ENCODE results near the gene LCN10. TPM values are rescaled to one million over a fixed set of nuclear protein-coding genes. Genes with fewer than 3 reads are reported as not detected.
A peak's percentile ranks its signal among the peaks of the same experiment; 100 is the strongest.

LCN10 gene
- total and polyA plus RNA-seq, 9 of the 15 experiments (the other 6 are each of a cell fraction or from before 2014, with no cell fraction given) = 0.10 to 0.21 (median 0.14) TPM; not detected in 6

DNA sequence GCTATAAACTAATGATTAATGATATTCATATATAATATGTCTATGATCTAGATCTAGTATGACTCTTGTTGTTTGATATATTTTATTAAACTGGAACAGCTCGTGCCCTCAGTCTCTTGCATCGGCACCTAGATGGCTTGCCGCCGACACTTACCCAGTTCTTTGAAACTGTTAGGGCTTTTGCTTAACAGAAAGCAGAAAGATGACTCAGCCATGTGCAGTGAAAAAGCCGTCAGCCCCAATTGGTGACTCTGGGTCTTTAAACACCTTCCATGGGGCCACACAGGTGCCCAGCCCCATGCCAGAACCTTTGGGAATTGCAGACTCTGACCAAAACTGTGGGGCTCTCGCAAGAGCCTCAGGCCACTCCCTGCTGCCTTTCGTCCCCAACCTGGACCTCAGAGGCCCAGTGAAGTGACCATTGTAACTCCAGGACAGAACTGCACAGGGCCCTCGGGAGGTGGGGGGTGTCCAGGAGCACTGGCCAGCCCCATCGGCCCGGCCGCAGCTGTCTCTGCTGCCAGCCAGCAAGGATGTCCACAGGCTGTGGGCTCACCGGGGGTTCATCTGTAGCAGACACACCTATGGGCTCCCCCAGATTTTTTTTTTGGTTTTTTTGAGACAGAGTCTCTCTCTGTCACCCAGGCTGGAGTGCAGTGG, 7.8 kb downstream of the LCN10 start:
- Histone ChIP-seq H2AFZ (ENCODE audit: low read depth, low read length) (peak overlapping the region; percentile 17; the same call in 1 of the 2 replicates), H3K4me3 (no peak overlapping the region), H3K79me2 (ENCODE audit: control insufficient read depth, insufficient read depth, low read length) (peaks cover 13% of the 10 kb centered on the region), H4K20me1 (replicated peaks; ENCODE audit: control insufficient read depth, insufficient read depth, low read length) (no peaks in the 10 kb centered on the region), H3K27ac (ENCODE audit: extremely low read depth, low read depth, low read length) (no peak overlapping the region), H3K9me3 (replicated peaks; ENCODE audit: control insufficient read depth, insufficient read depth, low read depth, low read length) (no peaks in the 10 kb centered on the region), H3K36me3 (ENCODE audit: control insufficient read depth, insufficient read depth, low read length) (peaks cover 12% of the 10 kb centered on the region; the same call in 2 of the 3 replicates), H3K9me1 (ENCODE audit: control insufficient read depth, insufficient read depth, low read length) (peaks cover 4% of the 10 kb centered on the region), H3K27me3 (ENCODE audit: control insufficient read depth in 2 of 2, insufficient read depth in 2 of 2, low read length in 2 of 2) (peaks cover 0 to 5% of the 10 kb centered on the region in 2 experiments; a peak in 2 of 5 replicates), H3K4me1 (replicated peaks in 1 of 2; ENCODE audit: control insufficient read depth in 2 of 2, insufficient read depth in 2 of 2, low read length in 2 of 2) (peaks cover 6 to 53% of the 10 kb centered on the region in 2 experiments; a peak in 3 of 5 replicates), H3K4me2 (ENCODE audit: insufficient read depth, low read length) (no peak overlapping the region), H3K9ac (ENCODE audit: insufficient read depth in 1 of 2, low read depth in 2 of 2, low read length in 2 of 2) (peak overlapping the region in 1 of 2 experiments; percentile 52; a peak in 1 of 4 replicates)
- POLR2A ChIA-PET = interaction anchor here (0.6 to 1.0 kb wide), 2 partner anchors 12 to 61 kb away, joined by 3 read pairs; partner anchors contain the start of gene CCDC183
- BruUV-seq (replicated peaks) = no TSS peak
- CTCF ChIA-PET (ENCODE audit: low intra/inter-chr PET ratio) = no interaction called here
- ATAC-seq (peak; percentile 19; the same call in 2 of the 3 replicates), DNase-seq (ENCODE audit: extremely low read depth in 1 of 4, low spot score in 3 of 4) (peak in 1 of 4 experiments; percentile 20), FAIRE-seq (peak; percentile 49)
- intact Hi-C loops (cut with micrococcal nuclease) (no loop called here), in situ Hi-C loops (cut with MboI) (no loop called here)
- whole genome bisulfite sequencing (ENCODE audit: insufficient coverage, low coverage, missing lambda C conversion rate) = 43% methylated on average over 11 of the region's 12 CpGs
- TF ChIP-seq, protein P1, sequence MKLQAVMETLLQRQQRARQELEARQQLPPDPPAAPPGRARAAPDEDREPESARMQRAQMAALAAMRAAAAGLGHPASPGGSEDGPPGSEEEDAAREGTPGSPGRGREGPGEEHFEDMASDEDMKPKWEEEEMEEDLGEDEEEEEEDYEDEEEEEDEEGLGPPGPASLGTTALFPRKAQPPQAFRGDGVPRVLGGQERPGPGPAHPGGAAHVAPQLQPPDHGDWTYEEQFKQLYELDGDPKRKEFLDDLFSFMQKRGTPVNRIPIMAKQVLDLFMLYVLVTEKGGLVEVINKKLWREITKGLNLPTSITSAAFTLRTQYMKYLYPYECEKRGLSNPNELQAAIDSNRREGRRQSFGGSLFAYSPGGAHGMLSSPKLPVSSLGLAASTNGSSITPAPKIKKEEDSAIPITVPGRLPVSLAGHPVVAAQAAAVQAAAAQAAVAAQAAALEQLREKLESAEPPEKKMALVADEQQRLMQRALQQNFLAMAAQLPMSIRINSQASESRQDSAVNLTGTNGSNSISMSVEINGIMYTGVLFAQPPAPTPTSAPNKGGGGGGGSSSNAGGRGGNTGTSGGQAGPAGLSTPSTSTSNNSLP (IDR thresholded peaks at IDR 0.05; ENCODE audit: borderline replicate concordance, low read depth, low read length) = no peak
- TF ChIP-seq GATA2 (CRISPR knock-in tag; IDR thresholded peaks at IDR 0.05) = no peak
- TF ChIP-seq, protein P2, sequence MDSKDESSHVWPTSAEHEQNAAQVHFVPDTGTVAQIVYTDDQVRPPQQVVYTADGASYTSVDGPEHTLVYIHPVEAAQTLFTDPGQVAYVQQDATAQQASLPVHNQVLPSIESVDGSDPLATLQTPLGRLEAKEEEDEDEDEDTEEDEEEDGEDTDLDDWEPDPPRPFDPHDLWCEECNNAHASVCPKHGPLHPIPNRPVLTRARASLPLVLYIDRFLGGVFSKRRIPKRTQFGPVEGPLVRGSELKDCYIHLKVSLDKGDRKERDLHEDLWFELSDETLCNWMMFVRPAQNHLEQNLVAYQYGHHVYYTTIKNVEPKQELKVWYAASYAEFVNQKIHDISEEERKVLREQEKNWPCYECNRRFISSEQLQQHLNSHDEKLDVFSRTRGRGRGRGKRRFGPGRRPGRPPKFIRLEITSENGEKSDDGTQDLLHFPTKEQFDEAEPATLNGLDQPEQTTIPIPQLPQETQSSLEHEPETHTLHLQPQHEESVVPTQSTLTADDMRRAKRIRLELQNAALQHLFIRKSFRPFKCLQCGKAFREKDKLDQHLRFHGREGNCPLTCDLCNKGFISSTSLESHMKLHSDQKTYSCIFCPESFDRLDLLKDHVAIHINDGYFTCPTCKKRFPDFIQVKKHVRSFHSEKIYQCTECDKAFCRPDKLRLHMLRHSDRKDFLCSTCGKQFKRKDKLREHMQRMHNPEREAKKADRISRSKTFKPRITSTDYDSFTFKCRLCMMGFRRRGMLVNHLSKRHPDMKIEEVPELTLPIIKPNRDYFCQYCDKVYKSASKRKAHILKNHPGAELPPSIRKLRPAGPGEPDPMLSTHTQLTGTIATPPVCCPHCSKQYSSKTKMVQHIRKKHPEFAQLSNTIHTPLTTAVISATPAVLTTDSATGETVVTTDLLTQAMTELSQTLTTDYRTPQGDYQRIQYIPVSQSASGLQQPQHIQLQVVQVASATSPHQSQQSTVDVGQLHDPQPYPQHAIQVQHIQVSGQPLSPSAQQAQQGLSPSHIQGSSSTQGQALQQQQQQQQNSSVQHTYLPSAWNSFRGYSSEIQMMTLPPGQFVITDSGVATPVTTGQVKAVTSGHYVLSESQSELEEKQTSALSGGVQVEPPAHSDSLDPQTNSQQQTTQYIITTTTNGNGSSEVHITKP (IDR thresholded peaks at IDR 0.05; ENCODE audit: partially characterized antibody) = peak; percentile 72
- no peak for TF ChIP-seq FOXJ3 (CRISPR knock-in tag; IDR thresholded peaks at IDR 0.05)
- TF ChIP-seq HSF4 (CRISPR knock-in tag; IDR thresholded peaks at IDR 0.05; ENCODE audit: borderline replicate concordance) = no peak
- TF ChIP-seq, protein P3, sequence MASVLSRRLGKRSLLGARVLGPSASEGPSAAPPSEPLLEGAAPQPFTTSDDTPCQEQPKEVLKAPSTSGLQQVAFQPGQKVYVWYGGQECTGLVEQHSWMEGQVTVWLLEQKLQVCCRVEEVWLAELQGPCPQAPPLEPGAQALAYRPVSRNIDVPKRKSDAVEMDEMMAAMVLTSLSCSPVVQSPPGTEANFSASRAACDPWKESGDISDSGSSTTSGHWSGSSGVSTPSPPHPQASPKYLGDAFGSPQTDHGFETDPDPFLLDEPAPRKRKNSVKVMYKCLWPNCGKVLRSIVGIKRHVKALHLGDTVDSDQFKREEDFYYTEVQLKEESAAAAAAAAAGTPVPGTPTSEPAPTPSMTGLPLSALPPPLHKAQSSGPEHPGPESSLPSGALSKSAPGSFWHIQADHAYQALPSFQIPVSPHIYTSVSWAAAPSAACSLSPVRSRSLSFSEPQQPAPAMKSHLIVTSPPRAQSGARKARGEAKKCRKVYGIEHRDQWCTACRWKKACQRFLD (CRISPR knock-in tag; IDR thresholded peaks at IDR 0.05) = no peak
- no peak for TF ChIP-seq NCOA2 (IDR thresholded peaks at IDR 0.05; ENCODE audit: partially characterized antibody in 2 of 2)
- no peak for TF ChIP-seq NRF1 (conservative IDR thresholded peaks at IDR 0.05 in 1 of 2, IDR thresholded peaks at IDR 0.05 in 1 of 2)
- TF ChIP-seq YBX1 (IDR thresholded peaks at IDR 0.05) = no peak
- no peak for TF ChIP-seq IRF2 (CRISPR knock-in tag; IDR thresholded peaks at IDR 0.05)
- peak; percentile 21; the same call in 1 of the 2 replicates for TF ChIP-seq ZNF316 (IDR thresholded peaks at IDR 0.05)
- TF ChIP-seq MTA2 (IDR thresholded peaks at IDR 0.05; ENCODE audit: low read depth) = no peak
- TF ChIP-seq ZNF583 (CRISPR knock-in tag; IDR thresholded peaks at IDR 0.05) = no peak
- 0 out of 2 replicates have a peak, but pooled peaks have one; percentile 26 for TF ChIP-seq FOSL1 (tag; conservative IDR thresholded peaks at IDR 0.05)
- TF ChIP-seq, protein P4, sequence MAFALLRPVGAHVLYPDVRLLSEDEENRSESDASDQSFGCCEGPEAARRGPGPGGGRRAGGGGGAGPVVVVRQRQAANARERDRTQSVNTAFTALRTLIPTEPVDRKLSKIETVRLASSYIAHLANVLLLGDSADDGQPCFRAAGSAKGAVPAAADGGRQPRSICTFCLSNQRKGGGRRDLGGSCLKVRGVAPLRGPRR (CRISPR knock-in tag; IDR thresholded peaks at IDR 0.05) = no peak
